HG02852 (cell line): Measurements from ENCODE around the gene ONECUT1.

Experiments
- ATAC-seq: cut with Tn5 transposase; IDR thresholded peaks from one replicate; pipeline ENCODE4 v1.9.1; 2021; ENCODE audit warnings: mild to moderate bottlenecking, moderate library complexity; ENCODE audit not compliant: unreplicated experiment

The ONECUT1 gene

GRCh38 chr15:52734329-52734728, 55.8 kb downstream of the ONECUT1 start:
- no peak for ATAC-seq

GRCh38 chr15:52733696-52734255, 56.4 kb downstream of the ONECUT1 start:
- no peak for ATAC-seq

- ATAC-seq: no peak
Measured at GRCh38 chr15:52733088-52733487, 57.0 kb downstream of the ONECUT1 start.

DNA sequence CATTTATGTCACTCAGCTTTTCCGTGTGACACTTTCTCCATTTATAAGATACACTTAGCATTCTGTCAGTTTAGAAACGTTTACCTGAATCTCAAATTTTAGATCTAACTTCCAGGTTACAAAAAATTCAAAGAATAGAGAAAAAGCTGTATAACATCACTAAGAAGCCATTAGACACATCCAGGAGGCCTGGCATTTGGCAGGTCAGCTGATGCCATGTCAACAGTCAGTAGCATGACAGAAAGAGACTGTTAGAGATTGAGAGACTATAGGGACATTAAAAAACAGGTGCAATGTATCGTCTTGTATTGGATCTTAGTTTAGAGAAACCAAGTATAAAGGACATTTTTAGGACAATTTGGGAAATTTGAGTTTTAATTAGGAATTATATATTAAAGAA, 57.6 kb downstream of the ONECUT1 start:
- no peak for ATAC-seq

- no peak for ATAC-seq
Measured at GRCh38 chr15:52731732-52732470, 58.2 kb downstream of the ONECUT1 start.

- ATAC-seq: no peak
Measured at GRCh38 chr15:52731004-52731403, 59.1 kb downstream of the ONECUT1 start.

DNA sequence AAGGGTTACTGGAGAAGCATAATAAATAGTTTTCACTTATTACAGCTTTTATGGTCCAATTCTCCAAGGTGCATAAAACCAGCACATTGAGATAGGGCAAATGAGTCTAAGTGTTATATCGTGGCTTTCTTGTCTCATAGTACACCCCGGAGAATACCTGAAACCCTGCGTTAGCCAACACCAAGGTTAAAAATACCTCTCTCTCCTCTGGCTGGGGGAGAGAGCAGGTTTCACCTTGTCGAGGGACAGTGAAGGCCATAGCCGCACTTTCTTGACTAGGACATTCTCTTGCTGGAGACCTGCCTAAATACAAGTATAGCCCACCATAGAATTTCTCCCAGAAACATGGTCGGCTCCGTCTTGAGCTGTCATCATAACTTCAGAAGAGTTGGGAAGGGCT, 59.5 kb downstream of the ONECUT1 start:
- no peak for ATAC-seq

GRCh38 chr15:52730173-52730572, 60.0 kb downstream of the ONECUT1 start:
- ATAC-seq: peak; percentile 47

- no peak for ATAC-seq
Measured at GRCh38 chr15:52728899-52729298, 61.2 kb downstream of the ONECUT1 start.

DNA sequence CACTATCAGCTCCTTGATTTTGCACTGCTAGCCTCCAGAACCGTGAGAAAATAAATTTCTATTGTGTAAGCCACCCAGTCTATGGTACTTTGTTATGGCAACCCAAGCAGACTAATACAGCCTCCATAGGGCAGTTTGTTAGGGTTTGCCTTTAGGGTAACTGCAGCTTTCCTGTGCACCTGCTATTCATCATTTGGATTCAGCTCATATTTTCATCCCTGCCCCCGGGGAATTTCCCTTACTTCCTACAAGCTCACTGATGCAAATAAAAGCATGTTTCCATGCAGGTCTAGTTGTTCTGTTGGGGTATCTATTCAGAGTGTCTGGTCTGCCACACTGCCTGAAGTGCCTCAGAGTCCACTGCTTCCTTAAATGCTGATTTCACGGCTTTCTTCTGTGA, 62.3 kb downstream of the ONECUT1 start:
- ATAC-seq: no peak

GRCh38 chr15:52726195-52726594, 63.9 kb downstream of the ONECUT1 start:
- no peak for ATAC-seq

GRCh38 chr15:52718551-52718950, 71.6 kb downstream of the ONECUT1 start:
- ATAC-seq: no peak

DNA sequence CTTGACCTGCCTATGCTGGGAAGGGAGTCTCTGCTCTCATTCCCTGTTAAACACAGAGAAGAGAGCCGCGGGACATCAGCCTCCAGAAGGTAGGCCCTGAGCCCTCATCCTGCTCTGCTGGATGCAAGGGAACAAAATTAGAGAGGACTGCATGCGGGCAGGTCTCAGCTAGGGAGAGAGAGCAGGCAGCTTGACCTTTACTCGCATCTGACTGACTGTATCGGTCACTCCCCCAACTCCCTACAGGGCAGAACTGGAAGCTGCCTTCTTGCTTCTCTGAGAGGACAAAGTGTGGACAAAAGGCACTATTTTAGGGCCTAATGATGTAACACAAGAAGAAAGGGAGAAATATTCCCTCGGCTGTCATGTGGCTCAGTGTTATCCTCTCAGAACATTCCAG, 72.2 kb downstream of the ONECUT1 start:
- ATAC-seq: no peak

DNA sequence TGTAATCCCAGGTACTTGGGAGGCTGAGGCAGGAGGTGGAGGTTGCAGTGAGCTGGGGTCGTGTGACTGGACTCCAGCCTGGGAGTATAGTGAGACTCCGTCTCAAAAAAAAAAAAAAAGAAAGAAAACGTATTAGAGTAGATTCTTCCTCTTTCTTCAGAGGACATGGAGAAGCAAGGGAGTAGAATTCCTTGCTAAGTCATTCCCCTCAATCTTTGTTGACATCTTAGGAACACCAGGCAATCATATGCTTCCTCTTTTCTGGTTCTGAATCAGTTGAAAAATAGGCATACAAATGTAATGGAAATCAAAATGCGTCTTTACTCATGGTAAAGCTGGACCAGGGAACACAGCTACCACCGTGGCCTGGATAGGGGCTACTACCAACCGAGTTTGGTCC, 72.7 kb downstream of the ONECUT1 start:
- no peak for ATAC-seq

DNA sequence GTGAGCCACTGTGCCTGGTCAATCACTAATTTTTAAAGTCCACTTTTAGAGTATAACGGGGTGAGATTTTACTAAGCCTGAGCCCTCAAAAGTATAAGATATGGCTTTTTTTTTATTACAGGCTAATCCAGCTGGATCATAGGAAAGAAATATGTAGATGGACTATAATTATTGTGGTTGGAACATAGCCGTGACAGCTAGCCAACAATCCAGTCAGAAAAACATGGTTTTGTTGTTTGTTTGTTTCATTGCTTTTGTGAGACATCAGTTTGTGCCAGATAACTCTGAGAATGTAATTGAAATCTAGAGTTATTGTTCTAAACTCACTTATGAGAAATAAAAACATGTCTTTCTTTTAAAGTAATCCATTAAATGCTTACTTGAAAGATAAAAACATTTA, 73.6 kb downstream of the ONECUT1 start:
- no peak for ATAC-seq

GRCh38 chr15:52715411-52715810, 74.7 kb downstream of the ONECUT1 start:
- ATAC-seq: no peak

DNA sequence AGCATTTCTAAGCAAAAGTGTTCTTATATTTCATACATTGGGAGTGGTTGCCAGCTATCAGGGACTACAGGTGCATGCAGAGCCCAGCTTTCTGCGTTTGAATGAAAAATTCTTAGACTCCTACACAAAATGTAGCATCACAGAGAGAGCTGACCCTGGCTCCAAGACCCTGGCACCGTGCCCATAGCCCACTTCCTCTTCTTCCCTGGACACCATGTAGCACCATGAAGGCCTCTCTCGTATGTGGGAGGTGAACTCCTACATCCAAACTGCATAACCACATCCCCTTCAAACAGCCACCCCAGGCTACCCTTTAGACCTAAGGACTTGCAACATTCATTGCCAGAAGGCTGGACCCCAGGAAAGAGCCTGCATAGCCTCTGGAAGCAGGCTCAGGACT, 75.2 kb downstream of the ONECUT1 start:
- ATAC-seq: no peak

DNA sequence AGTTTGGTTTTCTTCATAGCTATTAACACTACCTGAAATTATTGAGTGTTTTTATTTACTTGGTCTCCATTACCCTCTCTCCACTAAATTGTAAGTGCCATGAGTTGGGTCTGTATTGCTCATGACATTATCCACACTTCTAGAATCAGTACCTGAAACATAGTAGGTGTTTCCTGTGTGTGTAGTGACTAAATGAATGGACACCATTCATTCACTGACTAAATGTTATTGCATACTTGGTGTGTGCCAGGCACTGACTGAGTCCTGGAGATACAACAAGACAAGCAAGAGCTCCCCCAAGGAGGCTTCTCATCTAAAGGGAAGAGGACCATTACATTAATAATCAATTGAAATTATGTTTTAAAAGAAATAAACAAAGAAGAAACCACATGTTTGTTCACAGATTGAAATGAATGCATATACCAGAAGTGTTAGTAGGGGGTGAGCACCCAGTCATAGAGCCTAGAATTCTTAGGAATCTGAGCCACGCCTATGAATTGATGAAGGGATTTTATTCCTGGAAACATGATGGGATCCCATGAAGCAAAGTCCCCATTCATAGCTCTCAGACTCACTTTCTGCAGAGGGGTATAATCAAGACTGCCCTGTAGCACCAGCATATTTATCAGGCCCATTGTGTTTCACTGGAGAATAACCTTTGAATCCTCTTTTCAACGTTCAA, 79.3 kb downstream of the ONECUT1 start:
- peak; percentile 26 for ATAC-seq

GRCh38 chr15:52710050-52710707, 80.0 kb downstream of the ONECUT1 start:
- ATAC-seq: peak; percentile 51

- peak; percentile 87 for ATAC-seq
Measured at GRCh38 chr15:52709187-52709981, 80.8 kb downstream of the ONECUT1 start.
